GM19455 (cell line): ENCODE results near the gene PUM2.
"Not testable (repeated sequence)": the region's sequence is repeated elsewhere in the genome, so short reads cannot be mapped to it uniquely, and the experiment has no call there.

Source experiments
- ATAC-seq: cut with Tn5 transposase; IDR thresholded peaks from one replicate; pipeline ENCODE4 v1.9.1; 2021; ENCODE audit not compliant: unreplicated experiment

The PUM2 gene

DNA sequence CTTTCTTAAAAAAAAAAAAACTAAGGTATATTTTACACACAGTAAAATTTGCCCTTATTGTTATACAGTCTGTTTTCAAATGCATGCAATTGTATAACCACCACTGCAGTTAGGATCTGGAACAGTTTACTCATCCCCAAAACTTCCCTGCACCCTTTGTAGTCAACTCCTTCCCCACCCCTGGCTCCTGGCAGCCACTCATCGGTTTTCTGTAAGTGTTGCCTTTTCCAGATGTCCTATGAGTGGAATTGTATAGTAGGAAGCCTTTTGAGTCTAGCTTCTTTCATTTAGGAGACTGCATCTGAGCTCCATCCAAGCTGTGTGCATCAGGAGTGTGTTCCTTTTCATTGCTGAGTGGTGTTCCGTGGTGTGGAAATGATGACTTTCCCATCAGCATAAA, 116.0 kb downstream of the PUM2 start:
- not testable (repeated sequence) for ATAC-seq

DNA sequence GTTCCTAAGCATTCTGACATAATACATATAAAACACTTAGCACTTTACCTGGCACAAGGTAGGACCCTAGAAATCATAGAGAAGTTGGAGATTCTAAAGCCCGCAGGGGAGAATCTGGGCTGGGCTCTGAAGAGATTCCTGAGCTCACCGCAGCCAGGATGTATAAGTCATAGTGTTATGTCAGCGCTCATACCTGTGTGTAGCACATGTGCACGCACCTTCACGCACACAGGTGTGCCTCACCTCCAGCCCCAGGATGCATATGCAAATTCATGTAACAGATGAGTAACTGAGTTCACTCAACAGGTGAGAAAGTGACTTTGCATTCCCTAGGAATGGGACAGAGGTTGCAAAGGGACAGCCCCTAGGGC, 117.8 kb downstream of the PUM2 start:
- ATAC-seq = no peak

DNA sequence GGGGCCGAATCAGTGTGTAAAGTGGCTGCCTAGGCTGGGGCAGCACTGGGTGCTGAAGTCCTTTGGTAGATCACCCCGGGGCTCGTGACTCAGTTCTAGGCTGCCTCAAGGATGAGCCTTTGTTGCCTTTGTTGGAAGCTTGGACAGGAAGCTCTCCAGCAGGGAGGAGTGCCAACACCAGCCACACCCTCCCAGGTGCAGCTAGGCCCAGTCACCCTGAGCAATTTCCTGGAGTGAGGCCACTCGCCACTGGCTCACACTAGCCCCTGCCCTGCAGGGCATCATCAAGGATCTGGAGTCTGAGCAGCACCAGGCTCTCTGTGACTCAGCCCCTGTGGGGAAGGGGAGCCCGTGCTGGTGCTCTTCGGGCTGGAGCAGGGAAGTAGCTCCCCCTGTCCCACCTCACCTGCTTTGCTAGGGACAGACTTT, 119.0 kb downstream of the PUM2 start:
- no peak for ATAC-seq

DNA sequence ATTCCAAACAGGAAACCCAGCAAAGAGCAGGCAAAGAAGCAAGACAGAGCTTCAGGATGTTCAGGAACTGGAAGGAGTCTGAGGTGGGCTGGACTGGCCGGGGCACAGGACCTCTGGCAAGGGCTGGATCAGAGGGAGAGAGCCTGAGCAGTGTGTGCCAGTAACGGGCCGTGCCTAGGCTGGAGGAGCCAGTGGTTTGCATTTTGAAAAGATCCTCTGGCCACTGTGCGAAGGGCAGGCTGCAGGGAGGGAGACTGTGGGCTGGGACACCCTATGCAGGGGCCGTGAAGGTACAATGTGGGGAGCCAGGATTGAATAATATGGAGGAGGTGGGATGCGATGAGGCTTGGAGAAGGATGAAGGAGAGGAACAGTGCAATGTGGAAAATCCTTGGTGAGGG, 119.5 kb downstream of the PUM2 start:
- no peak for ATAC-seq

DNA sequence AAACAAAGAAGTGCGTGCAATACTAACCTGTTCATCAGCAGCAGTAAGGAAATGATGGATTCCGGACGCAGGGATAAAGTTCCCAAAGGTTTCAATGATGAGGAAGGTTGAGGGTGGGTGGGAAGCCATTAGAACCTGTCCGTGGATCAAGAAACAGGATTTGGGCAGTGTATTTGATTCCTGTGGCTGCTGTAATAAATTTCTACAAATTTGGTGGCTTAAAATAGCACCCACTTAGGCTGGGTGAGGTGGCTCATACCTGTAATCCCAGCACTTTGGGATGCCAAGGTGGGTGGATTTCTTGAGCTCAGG, 120.6 kb downstream of the PUM2 start:
- no peak for ATAC-seq

DNA sequence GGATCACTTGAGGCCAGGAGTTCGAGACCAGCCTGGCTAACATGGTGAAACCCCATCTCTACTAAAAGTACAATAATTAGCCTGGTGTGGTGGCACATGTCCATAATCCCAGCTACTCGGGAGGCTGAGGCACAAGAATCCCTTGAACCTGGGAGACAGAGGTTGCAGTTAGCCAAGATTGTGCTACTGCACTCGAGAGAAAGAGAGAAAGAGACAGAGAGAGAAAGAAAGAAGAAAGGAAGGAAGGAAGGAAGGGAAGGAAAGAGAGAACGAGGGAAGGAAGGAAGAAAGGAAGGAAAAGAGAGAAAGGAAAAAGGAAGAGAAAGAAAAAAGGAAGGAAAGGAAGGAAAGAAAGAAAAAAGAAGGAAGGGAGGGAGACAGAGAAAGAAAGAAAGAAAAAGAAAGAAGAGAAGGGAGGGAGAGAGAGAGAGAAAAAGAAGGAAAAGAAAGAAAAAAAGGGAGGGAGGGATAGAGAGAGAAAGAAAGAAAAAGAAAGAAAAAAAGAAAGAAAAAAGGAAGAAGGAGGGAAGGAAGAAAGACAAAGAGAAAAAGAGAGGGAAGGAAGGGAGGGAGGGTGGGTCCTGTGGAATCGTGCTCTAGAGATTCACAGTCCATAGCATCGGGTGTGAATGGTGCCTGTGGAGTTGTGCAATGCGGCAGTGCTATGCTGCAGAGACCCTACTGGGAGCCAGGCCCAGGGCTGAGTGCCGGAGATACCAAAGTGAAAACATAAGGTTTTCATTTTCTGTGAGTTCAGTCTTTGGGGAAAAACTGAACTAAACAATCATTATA, 121.1 kb downstream of the PUM2 start:
- ATAC-seq = no peak

DNA sequence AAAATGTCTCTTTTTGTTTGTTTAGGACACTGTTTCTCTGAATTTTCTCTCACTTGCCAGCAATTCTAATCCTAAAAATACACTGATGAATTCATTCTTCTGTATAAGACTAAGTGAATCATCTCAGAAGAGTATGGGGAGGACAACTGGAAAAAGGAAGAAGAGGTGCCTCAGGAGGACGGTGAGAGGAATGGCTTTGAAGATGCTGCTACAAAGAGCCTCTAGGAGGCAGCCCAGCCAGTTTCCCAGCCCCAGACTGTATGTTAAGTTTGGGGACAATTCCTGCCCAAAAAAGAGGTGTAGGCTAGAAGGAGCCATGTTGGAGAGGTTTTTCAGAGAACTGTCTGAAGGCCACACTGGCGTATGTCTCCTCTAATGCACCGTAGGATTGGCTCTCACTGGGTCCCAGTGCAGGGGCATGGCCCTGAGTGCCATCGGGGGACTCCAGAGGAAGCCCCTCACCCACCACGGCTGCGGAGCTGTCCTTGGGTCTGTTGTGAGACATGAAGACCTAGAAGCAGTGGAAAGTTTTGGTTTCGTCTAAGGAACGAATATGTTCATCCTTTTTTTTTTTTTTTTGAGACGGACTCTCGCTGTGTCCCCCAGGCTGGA, 122.6 kb downstream of the PUM2 start:
- ATAC-seq = no peak

DNA sequence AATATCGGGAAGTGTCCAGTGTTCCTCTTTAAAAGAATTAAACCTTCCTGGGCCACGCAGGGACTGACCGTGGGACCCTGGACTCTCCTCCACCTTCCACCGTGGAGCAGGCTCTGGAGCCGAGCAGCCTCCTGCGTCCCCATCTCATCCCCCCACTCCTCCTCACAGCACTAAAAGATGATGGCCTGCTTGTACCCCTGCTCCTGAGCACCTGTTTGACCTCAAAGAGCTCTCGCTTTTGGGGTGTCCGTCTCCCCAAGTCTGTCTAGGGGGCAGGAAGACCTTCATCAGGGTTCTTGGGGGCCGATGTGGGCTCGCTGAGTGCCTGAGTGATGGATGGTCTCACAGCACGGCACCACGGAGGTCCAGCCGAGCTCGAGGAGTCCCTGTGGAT, 124.5 kb downstream of the PUM2 start:
- no peak for ATAC-seq

DNA sequence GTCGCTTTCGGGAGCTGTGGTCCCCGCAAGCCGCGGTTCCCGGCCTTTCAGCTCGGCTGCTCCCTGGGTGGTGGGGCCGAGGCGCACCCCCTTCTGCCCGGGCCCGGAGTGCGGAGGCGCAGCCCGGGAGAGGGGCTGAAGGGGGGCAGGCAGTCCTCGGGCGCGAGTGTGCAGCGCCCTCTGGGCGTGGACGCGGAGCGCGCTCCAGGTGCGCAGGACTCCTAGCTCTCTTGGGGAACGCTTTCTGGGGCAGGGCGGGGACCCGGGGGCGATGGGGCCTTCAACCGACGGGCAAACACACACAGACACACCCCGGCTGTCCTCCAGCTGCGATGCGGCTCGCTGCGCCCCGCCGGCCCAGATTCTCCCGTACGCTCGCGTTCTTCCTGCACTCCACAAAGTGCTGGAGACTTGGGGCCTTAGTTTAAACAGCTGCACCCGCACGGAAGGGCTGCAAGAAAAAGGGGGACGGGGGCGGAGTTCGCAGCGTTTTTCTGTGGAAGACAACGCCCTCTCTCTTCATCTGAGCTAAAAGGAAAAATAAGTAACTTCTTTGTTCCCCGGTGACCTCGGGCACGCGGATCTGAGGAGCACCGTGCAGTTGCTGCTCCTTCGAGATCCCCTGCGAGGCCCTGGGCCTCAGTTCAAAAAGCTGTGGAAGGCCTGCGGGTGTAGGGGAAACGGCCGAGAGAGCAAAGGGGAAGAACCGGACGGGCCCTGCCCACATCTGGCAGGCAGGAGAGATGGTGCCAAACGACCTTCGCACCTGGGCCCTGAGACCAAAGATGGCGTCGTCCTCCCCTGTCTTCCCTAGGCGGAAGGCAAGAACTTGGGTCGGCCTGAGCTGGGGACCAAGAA, 125.1 kb downstream of the PUM2 start:
- ATAC-seq = peak; percentile 58

DNA sequence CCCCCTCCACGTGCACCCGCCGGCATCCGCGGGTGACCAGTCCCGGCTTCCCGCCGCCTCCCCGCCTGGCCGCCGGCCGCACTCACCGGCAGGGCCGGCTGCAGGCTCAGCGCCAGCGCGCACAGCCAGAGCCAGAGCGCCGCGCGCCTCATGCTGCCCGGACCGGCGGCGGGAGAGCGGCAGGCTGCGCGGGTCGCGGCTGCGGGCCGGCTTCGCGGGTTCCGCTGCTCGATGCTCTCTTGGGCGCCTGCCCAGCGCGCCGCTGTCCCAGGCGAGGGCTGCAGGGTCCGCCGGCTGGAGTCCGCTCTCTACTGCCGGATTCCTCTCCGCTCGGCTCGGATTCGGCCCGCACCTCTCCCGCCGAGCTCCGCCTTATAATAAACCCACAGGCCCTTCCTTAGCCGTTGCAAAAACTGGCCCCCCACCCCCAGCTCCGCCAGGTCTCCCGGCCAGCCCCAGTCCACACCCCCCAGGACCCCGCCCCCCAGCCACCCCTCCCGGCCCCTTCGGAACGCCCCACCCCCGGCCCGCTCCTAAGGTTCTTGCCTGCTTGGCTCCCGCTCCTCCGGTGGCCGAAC, 125.8 kb downstream of the PUM2 start, which contains the start of gene SDC1:
Gene SDC1 (minus strand): TSS at position 415 of the 578 bp plus-strand sequence. CDS start 263 bp downstream, at position 152.
- peak; percentile 26 for ATAC-seq

DNA sequence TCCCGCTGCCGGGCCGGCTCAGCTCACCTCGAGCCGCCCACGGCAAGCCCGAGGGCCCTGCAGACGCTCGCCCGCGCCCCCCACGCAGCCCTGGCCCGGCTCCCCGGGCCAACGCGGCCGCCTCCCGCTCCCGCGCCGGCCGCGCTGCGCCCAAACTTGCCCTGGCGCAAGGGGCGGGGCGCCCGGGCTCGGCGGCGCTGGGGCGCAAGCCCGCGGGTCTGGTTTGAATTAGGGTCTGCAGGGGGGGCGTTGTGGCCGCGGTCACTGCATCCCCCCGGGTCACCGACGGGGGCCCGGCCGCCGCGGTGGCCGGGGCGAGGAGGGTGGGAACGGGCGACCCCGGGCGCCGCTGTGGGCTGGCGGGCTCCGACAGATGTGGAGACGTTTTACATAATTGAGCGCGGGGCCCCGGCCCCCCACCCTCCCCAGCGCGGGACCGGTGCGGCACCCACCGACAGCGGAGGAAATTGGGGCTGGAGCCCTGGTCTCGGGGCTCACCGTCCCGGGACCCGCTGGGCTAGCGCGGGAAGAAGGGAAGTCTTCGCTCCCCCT, 126.4 kb downstream of the PUM2 start:
- ATAC-seq = peak; percentile 45

DNA sequence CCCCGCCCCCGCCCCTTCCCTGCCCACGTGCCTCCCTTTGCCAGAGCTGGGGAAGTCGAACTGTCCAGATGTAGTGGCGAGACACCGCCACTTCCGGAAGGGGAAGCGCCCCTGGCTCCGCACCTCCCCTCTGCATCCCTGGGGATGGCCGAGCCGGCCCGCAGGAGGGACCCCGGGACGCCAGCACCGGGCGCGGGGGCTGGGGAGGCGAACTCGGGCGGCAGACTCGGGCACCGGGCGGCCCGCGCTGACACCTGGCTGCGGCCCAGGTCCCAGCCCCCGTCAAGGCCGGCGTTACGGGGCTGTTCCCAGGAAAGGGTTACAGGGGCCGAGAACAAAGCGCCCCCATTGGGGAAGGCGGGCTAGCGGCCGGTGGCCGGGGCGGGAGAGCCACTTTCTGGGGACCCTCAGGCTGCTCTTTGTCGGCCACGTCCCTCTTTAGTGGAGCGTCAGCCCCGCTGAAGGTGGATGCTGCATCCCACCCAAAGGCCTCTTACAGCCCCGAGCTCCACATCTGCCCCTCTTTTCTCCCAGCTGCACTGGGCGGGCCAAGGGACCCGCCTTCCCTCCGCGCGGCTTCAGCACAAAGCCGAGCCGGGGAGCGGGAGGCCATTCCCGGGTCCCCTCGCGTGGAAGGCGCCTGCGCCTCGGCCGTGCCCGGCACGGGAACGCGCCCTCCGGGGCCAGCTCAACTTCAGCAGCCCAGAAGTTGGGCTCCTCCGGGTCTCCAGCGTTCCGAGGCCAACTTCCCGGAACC, 127.1 kb downstream of the PUM2 start:
- peak; percentile 24 for ATAC-seq

DNA sequence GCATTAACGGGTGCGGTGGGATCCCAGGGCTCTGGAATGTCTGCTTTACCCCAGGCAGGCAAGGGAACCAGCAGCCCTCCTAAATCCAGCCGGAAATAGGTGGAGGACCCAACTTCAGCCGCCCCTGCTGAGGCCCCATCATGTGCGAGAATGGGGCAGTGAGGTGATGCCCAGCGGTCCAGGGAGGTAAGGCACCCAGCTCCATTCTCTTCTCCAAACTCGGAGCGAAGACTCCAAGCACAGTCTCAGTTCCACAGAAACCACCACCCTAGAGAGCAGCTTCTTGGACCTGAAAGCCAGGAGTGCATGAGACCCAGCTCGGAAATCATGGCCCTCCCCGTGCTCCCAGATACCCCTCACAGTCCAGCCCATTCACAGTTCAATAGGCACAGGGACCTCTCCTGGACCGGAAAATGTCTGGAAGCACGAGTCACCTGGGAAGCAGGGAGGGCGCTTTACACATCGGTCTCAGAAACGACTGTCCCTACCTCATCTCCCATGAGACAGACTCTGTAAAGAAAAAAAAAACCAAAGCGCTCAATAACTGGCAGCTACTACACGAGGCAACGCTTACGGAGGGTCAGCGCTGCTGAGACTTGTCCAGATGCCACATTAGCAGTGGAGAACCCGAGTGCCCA, 127.8 kb downstream of the PUM2 start:
- ATAC-seq = no peak

DNA sequence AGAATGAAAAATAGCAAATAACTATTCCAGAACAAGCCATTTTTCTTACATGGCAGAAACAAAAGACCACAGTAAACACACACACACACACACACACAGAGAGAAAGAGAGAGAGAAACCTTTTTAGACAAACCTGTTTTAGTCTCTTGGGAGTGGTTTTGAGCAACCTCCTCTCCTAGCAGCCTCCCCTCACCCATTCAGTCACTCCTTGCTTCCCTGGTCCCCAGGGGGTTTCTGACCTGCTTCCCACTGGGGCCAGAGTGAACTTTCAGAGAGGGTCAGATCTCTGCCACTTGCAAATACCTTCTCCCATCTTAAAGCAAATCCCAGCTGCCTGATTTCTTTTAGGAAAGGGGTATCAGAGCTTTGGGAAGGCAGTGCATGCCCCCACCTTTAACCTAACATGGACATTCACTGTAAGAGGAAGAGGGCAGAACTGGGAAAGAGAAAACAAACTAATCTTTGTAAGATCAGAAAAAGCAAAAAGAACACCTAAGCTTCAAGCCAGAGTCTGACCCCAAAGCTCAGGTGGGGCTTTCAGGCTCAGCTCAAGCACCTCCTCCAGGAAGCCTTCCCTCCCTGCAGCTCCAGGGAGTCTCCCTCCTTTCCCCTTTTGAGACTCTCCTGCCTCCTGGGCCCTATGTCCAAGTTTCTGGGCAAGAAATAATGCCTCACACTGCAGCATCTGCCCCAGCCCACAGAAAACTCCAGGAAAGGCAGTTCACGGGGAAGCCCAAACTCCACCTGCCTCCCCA, 128.5 kb downstream of the PUM2 start:
- no peak for ATAC-seq

DNA sequence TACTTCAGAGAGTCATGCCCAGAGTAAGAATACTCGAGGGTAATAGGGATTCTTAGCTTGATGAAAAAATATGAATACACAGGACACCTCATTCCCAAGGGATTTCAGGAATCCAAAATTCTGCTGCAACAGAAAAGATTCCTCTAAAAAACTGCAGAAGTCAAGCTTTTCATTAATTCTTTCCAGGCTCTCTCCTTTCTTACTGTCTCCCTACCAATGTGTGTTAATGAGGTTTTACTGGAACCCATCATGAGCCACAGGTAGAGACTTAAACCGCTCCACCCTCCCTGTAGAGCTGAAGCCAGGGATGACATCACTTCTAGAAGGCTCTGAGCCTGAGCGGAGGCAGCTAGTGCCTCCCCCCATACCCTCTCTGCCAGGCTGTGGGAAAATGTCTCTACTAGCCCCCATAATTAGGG, 129.1 kb downstream of the PUM2 start:
- no peak for ATAC-seq

DNA sequence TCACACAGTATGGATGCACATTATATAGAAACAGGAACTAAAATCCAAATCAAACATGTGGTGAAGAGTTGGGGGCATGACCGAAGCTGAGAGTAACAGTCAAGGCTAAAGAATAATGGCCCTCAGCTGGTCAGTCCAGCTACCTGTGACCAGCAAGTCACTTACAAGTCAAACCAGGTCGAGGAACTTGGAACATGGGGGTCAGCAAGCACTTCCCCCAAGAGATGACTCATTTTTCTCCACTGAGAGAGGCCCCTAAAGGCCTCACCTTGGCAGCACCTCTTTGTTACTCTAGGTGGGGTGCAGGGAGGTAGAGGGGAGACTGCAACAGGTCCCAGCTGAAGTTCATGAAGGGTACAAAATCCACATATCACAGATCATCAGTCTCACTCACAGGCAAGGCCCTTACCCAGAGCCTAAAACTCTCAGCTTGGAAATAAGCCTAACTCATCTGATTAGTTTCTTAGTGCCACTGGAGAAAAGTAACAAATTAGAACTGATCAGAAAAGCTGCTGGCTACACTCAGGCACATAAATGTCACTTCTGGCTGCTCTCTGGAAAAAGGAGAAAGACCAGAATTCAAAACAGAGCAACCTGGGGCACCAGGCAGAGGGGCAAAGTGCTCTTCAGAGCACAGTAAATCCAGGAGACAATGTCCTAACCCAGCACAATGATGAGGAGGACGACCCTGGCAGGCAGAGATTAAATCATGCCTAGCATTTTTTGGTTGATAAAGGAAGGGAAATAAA, 129.7 kb downstream of the PUM2 start:
- no peak for ATAC-seq

DNA sequence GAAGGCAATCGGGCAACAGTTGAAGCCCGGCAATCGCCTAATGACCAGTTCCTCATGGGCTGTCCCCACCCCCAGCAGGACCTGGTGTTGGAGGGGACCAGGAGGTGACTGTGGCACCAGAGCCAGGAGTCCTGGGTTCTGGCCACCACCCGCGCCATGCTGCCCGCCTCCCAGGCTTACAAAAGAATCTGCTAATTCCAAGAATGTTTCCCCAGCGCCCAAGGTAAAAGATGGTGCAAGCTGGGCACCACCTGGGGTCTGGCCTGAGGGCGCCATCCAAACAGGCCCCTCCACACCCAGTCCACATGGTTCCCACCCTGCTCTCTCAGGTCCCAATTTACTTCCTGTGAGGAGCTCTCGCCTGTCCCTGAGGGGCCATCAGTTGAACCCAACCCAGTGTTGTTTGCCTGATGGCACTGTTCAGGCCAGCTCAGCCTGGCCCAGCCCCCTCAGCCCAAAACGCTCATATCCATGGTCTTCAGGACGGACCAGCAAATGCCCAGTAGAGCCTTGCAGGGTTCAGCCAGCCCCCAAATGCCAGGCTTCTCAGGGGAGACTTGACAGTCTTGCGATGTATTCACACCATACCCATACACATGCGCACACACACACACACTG, 130.8 kb downstream of the PUM2 start:
- ATAC-seq = no peak
